Measurements from ENCODE around the gene MYOCD.

DNA sequence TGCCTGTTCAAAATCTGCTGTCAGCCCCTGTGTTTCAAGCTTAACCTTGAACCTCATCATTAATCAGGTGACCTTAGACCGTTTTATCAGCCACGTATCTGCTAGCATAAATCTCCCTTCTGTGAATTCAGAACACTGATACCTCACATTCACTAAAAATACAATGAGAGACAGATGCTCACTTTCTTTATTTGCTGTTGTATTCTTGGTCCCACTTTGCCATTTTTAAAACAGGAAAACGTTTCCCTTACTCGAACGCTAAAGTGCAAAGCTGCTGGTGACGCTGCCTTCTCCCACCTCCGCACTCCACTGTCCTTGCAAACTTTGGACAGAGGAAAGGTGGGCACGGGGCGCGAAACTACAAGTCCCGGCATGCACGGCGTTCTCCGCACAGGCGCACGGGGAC is 123.4 kb downstream of the MYOCD start:
- TF ChIP-seq, protein P1, sequence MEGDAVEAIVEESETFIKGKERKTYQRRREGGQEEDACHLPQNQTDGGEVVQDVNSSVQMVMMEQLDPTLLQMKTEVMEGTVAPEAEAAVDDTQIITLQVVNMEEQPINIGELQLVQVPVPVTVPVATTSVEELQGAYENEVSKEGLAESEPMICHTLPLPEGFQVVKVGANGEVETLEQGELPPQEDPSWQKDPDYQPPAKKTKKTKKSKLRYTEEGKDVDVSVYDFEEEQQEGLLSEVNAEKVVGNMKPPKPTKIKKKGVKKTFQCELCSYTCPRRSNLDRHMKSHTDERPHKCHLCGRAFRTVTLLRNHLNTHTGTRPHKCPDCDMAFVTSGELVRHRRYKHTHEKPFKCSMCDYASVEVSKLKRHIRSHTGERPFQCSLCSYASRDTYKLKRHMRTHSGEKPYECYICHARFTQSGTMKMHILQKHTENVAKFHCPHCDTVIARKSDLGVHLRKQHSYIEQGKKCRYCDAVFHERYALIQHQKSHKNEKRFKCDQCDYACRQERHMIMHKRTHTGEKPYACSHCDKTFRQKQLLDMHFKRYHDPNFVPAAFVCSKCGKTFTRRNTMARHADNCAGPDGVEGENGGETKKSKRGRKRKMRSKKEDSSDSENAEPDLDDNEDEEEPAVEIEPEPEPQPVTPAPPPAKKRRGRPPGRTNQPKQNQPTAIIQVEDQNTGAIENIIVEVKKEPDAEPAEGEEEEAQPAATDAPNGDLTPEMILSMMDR (conservative IDR thresholded peaks at IDR 0.05; ENCODE audit: low read length), result no peak
- no peak for TF ChIP-seq EZH2phosphoT487 (IDR thresholded peaks at IDR 0.05; ENCODE audit: borderline replicate concordance)
